SK-N-SH (cell line): ENCODE data around the gene CD28. TPM values are rescaled to one million over a fixed set of nuclear protein-coding genes. Genes with fewer than 3 reads are reported as not detected.

ENCODE experiments used
- CTCF ChIA-PET: fragments of 300-600, 350-600 bp; formaldehyde crosslinking; extraction: SDS; loops from one replicate; lab custom pipeline; 2021; lab: Yijun Ruan, JAX
- POLR2A ChIA-PET: fragments of 350-600 bp; sonication (Branson Sonifier 250); formaldehyde crosslinking; extraction: SDS; loops from one replicate; lab custom pipeline; 2020; ENCODE audit warnings: antibody characterized with exemption, inconsistent platforms; lab: Yijun Ruan, JAX
- DNase-seq: peaks from one replicate; pipeline ENCODE4 v3.0.0; 2012
- H2AFZ ChIP-seq: fragments of 200-600 bp; sonication (generic); 2 replicates; pipeline ENCODE4 v1.8.1; 2016; ENCODE audit warnings: antibody characterized with exemption, mild to moderate bottlenecking, low read depth
- H3F3A ChIP-seq: fragments of 200-600 bp; sonication (generic); replicated peaks from 2 replicates; pipeline ENCODE3; 2016; ENCODE audit warnings: antibody characterized with exemption, mild to moderate bottlenecking; ENCODE audit not compliant: insufficient read depth
- H3K27ac ChIP-seq, 2 experiments: fragments of 200-500 bp in 1 of 2; fragments of 200-600 bp in 1 of 2; sonication (Bioruptor generic) in 1 of 2; sonication (generic), shearing (Covaris generic) in 1 of 2; 2 replicates each; pipeline versions ENCODE4 v1.5.1 to v1.6.1; 2014 to 2016; ENCODE audit warnings: low read depth in 2 of 2, inconsistent platforms in 1 of 2, low read length in 1 of 2, mild to moderate bottlenecking in 1 of 2, mixed read lengths in 1 of 2
- H3K27me3 ChIP-seq: fragments of 200-600 bp; sonication (generic), shearing (Covaris generic); 2 replicates; pipeline ENCODE4 v1.6.1; 2016; ENCODE audit warnings: mixed run types; ENCODE audit not compliant: insufficient read depth
- H3K36me3 ChIP-seq, 2 experiments: fragments of 200-500 bp in 1 of 2; fragments of 200-600 bp in 1 of 2; sonication (Bioruptor generic) in 1 of 2; sonication (generic) in 1 of 2; replicated peaks in 1 of 2; 2 replicates each; pipeline versions ENCODE3 to v1.5.1; 2014 to 2016; ENCODE audit warnings: low read length in 1 of 2, mild to moderate bottlenecking in 1 of 2; ENCODE audit not compliant: insufficient read depth in 2 of 2, control insufficient read depth in 1 of 2
- H3K4me1 ChIP-seq, 2 experiments: fragments of 200-500 bp in 1 of 2; fragments of 200-600 bp in 1 of 2; sonication (Bioruptor generic) in 1 of 2; sonication (generic), shearing (Covaris generic) in 1 of 2; 2 replicates each; pipeline versions ENCODE4 v1.5.1 to v1.6.1; 2014 to 2016; ENCODE audit warnings: low read depth in 1 of 2, low read length in 1 of 2, mixed run types in 1 of 2; ENCODE audit not compliant: insufficient read depth in 2 of 2, control insufficient read depth in 1 of 2
- H3K4me2 ChIP-seq: fragments of 200-600 bp; sonication (generic), shearing (Covaris generic); 2 replicates; pipeline ENCODE4 v1.6.1; 2017; ENCODE audit warnings: mixed run types
- H3K4me3 ChIP-seq, 2 experiments: fragments of 200-500 bp in 1 of 2; fragments of 200-600 bp in 1 of 2; sonication (Bioruptor generic) in 1 of 2; sonication (generic), shearing (Covaris generic) in 1 of 2; 2 replicates each; pipeline versions ENCODE4 v1.5.1 to v1.8.1; 2014 to 2016; ENCODE audit warnings: low read depth in 2 of 2, inconsistent platforms in 1 of 2, low read length in 1 of 2, mild to moderate bottlenecking in 1 of 2, mixed read lengths in 1 of 2, moderate library complexity in 1 of 2
- H3K79me2 ChIP-seq: fragments of 200-600 bp; sonication (generic); 2 replicates; pipeline ENCODE4 v1.8.1; 2017; ENCODE audit warnings: mild to moderate bottlenecking; ENCODE audit not compliant: insufficient read depth
- H3K9ac ChIP-seq: fragments of 200-600 bp; sonication (generic); 2 replicates; pipeline ENCODE4 v1.6.1; 2017; ENCODE audit warnings: mixed run types
- H3K9me2 ChIP-seq: fragments of 200-600 bp; sonication (generic); 2 replicates; pipeline ENCODE4 v1.6.1; 2017; ENCODE audit warnings: mixed run types
- H3K9me3 ChIP-seq: fragments of 200-600 bp; sonication (generic); 2 replicates; pipeline ENCODE4 v1.6.1; 2017; ENCODE audit warnings: mixed run types, mild to moderate bottlenecking, moderate library complexity
- H4K20me1 ChIP-seq: fragments of 200-600 bp; sonication (generic); 2 replicates; pipeline ENCODE4 v1.6.1; 2017; ENCODE audit warnings: mild to moderate bottlenecking, mixed run types; ENCODE audit not compliant: insufficient read depth
- CTCF ChIP-seq: fragments of 200-600 bp; sonication (generic); IDR thresholded peaks from 2 replicates; pipeline ENCODE4 v1.6.1; 2017; ENCODE audit warnings: antibody characterized with exemption, mild to moderate bottlenecking, moderate library complexity
- ELF1 ChIP-seq: IDR thresholded peaks from 2 replicates; pipeline ENCODE4 v1.4.0; 2012
- EP300 ChIP-seq, 2 experiments: IDR thresholded peaks; 2 replicates each; pipeline versions ENCODE4 v1.4.0 to v1.6.1; 2012; ENCODE audit warnings: borderline replicate concordance in 1 of 2, low read depth in 1 of 2, low read length in 1 of 2
- EZH2phosphoT487 ChIP-seq: fragments of 200-600 bp; sonication (generic); IDR thresholded peaks from 2 replicates; pipeline ENCODE4 v1.6.1; 2017; ENCODE audit warnings: low read depth, mixed run types, mild to moderate bottlenecking, antibody characterized with exemption, moderate library complexity, borderline replicate concordance
- FOSL2 ChIP-seq: IDR thresholded peaks from 2 replicates; pipeline ENCODE4 v1.4.0; 2012; ENCODE audit warnings: low read depth, mild to moderate bottlenecking, moderate library complexity, borderline replicate concordance
- GABPA ChIP-seq: IDR thresholded peaks from 2 replicates; pipeline ENCODE4 v1.4.0; 2012; ENCODE audit warnings: low read depth, mild to moderate bottlenecking
- IRF3 ChIP-seq: fragments of 150-350 bp; IDR thresholded peaks from 2 replicates; pipeline ENCODE4 v1.6.1; 2016; ENCODE audit warnings: mild to moderate bottlenecking, low read depth, low read length
- MEF2A ChIP-seq: IDR thresholded peaks from 2 replicates; pipeline ENCODE4 v1.4.0; 2012; ENCODE audit warnings: low read depth, borderline replicate concordance
- NFIC ChIP-seq: IDR thresholded peaks from 2 replicates; pipeline ENCODE4 v1.4.0; 2012; ENCODE audit warnings: borderline replicate concordance
- NRF1 ChIP-seq: IDR thresholded peaks from 2 replicates; pipeline ENCODE4 v1.6.1; 2012; ENCODE audit warnings: low read depth, mild to moderate bottlenecking, low read length
- POLR2AphosphoS5 ChIP-seq: IDR thresholded peaks from 2 replicates; pipeline ENCODE4 v1.6.1; 2012; ENCODE audit warnings: low read depth, low read length
- RAD21 ChIP-seq: IDR thresholded peaks from 2 replicates; pipeline ENCODE4 v1.6.1; 2012; ENCODE audit warnings: mild to moderate bottlenecking, low read length
- RCOR1 ChIP-seq: fragments of 150-350 bp; IDR thresholded peaks from 2 replicates; pipeline ENCODE4 v1.6.1; 2017; ENCODE audit warnings: antibody characterized with exemption, low read length
- RFX5 ChIP-seq: IDR thresholded peaks from 2 replicates; pipeline ENCODE4 v1.6.1; 2012; ENCODE audit warnings: mild to moderate bottlenecking, improper control_type of control experiment, low read length
- RXRA ChIP-seq: IDR thresholded peaks from 2 replicates; pipeline ENCODE4 v1.4.0; 2012; ENCODE audit warnings: low read depth, mild to moderate bottlenecking, borderline replicate concordance
- SMC3 ChIP-seq: IDR thresholded peaks from 2 replicates; pipeline ENCODE4 v1.6.1; 2012; ENCODE audit warnings: low read depth, low read length, improper control_type of control experiment
- USF1 ChIP-seq: IDR thresholded peaks from 2 replicates; pipeline ENCODE4 v1.4.0; 2012; ENCODE audit warnings: low read depth, borderline replicate concordance
- WGBS: methylation state at CpG from one replicate; pipeline ENCODE4 v1.1.6; 2017; ENCODE audit warnings: low lambda C conversion rate; 5-methylcytosine and 5-hydroxymethylcytosine counted together
- polyA plus RNA-seq, 3 experiments: library from polyadenylated mRNA; depleted of rRNA; stranded (reverse); fragments of >200 nt; gene quantifications; 2 replicates each; pipeline ENCODE4 v1.2.3, GENCODE V29; 2012
- TF ChIP-seq, protein P1 (sequence below): IDR thresholded peaks from 2 replicates; pipeline ENCODE4 v1.6.1; 2012; ENCODE audit warnings: mild to moderate bottlenecking, low read depth, low read length, moderate library complexity
- TF ChIP-seq, protein P2 (sequence below): IDR thresholded peaks from 2 replicates; pipeline ENCODE4 v1.4.0; 2012; ENCODE audit warnings: low read depth

The CD28 gene
- polyA plus RNA-seq, 1 of the 3 experiments (the other 2 are of a cell fraction): 0.05 TPM

- no peak for TF ChIP-seq CTCF
Measured at GRCh38 chr2:203678971-203679370, 27.5 kb upstream of the CD28 start (continued).

DNA sequence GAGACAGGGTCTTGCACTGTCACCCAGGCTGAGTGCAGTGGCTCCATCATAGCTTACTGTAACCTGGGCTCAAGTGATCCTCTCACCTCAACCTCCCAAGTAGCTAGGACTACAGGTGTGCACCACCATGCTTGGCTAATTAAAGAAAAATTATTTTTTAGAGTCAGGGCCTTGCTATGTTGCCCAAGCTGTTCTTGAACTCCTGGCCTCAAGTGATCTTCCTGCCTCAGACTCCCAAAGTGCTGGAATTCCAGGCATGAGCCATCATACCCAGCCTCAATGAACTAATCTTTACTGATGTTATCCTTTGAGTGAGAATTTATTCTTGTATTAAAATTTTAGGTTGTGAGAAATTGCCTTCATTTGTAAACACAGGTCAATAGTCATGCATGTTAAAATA is 27.0 kb upstream of the CD28 start:
- CTCF ChIA-PET: no interaction called here
- H3K9ac ChIP-seq: no peak overlapping the region

GRCh38 chr2:203681978-203682377 is 24.5 kb upstream of the CD28 start:
- no peaks in the 10 kb centered on the region for H3K27me3 ChIP-seq
- H4K20me1 ChIP-seq: no peaks in the 10 kb centered on the region
- H3K9me3 ChIP-seq: no peaks in the 10 kb centered on the region
- H3K9me2 ChIP-seq: no peaks in the 10 kb centered on the region
- CTCF ChIA-PET: no interaction called here
- no peak for DNase-seq
- H3K27ac ChIP-seq: peak overlapping the region in 1 of 2 experiments; percentile 97; a peak in 1 of 4 replicates
- H3K9ac ChIP-seq: no peak overlapping the region
- H3K4me2 ChIP-seq: 0 out of 2 replicates have a peak overlapping the region, but pooled peaks have one; percentile 6
- peaks cover 0 to 33% of the 10 kb centered on the region in 2 experiments; a peak in 2 of 4 replicates for H3K4me1 ChIP-seq
- POLR2A ChIA-PET: no interaction called here
- H3F3A ChIP-seq: peaks cover 16% of the 10 kb centered on the region
- H3K36me3 ChIP-seq: no peaks in the 10 kb centered on the region
- 93% methylated on average over 2 of the region's 2 CpGs for WGBS
- H2AFZ ChIP-seq: no peak overlapping the region
- no peaks in the 10 kb centered on the region for H3K79me2 ChIP-seq
- H3K4me3 ChIP-seq: no peak overlapping the region
- no peak for TF ChIP-seq EZH2phosphoT487
- TF ChIP-seq RCOR1: no peak
- no peak for TF ChIP-seq GABPA
- no peak for TF ChIP-seq RAD21
- TF ChIP-seq NRF1: no peak
- TF ChIP-seq RXRA: no peak
- no peak for TF ChIP-seq MEF2A
- TF ChIP-seq EP300 (IDR thresholded peaks at IDR 0.05; ENCODE audit: borderline replicate concordance in 1 of 2, low read depth in 1 of 2, low read length in 1 of 2): no peak
- TF ChIP-seq POLR2AphosphoS5: no peak
- TF ChIP-seq, protein P1, sequence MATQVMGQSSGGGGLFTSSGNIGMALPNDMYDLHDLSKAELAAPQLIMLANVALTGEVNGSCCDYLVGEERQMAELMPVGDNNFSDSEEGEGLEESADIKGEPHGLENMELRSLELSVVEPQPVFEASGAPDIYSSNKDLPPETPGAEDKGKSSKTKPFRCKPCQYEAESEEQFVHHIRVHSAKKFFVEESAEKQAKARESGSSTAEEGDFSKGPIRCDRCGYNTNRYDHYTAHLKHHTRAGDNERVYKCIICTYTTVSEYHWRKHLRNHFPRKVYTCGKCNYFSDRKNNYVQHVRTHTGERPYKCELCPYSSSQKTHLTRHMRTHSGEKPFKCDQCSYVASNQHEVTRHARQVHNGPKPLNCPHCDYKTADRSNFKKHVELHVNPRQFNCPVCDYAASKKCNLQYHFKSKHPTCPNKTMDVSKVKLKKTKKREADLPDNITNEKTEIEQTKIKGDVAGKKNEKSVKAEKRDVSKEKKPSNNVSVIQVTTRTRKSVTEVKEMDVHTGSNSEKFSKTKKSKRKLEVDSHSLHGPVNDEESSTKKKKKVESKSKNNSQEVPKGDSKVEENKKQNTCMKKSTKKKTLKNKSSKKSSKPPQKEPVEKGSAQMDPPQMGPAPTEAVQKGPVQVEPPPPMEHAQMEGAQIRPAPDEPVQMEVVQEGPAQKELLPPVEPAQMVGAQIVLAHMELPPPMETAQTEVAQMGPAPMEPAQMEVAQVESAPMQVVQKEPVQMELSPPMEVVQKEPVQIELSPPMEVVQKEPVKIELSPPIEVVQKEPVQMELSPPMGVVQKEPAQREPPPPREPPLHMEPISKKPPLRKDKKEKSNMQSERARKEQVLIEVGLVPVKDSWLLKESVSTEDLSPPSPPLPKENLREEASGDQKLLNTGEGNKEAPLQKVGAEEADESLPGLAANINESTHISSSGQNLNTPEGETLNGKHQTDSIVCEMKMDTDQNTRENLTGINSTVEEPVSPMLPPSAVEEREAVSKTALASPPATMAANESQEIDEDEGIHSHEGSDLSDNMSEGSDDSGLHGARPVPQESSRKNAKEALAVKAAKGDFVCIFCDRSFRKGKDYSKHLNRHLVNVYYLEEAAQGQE: no peak
- no peak for TF ChIP-seq ELF1
- TF ChIP-seq, protein P2, sequence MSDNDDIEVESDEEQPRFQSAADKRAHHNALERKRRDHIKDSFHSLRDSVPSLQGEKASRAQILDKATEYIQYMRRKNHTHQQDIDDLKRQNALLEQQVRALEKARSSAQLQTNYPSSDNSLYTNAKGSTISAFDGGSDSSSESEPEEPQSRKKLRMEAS: no peak

More for the DNA sequence above, 27.0 kb upstream of the CD28 start:
- H3K27me3 ChIP-seq: no peaks in the 10 kb centered on the region
- H3K79me2 ChIP-seq: no peaks in the 10 kb centered on the region
- POLR2A ChIA-PET: no interaction called here
- no peak overlapping the region for H2AFZ ChIP-seq
- no peaks in the 10 kb centered on the region for H3K9me3 ChIP-seq
- no peak overlapping the region for H3K27ac ChIP-seq
- no peaks in the 10 kb centered on the region for H3K36me3 ChIP-seq
- H3K9me2 ChIP-seq: no peaks in the 10 kb centered on the region
- H3K4me2 ChIP-seq: no peak overlapping the region
- H3K4me1 ChIP-seq: peaks cover 0 to 27% of the 10 kb centered on the region in 2 experiments; a peak in 2 of 4 replicates
- H4K20me1 ChIP-seq: no peaks in the 10 kb centered on the region
- TF ChIP-seq NRF1 (no peak), FOSL2 (no peak), IRF3 (no peak), RFX5 (no peak), USF1 (no peak), SMC3 (no peak), GABPA (no peak), NFIC (no peak)
- DNase-seq: no peak
- no peak overlapping the region for H3K4me3 ChIP-seq
- peaks cover 16% of the 10 kb centered on the region for H3F3A ChIP-seq
